CD4-positive, alpha-beta T cell (primary cell): ENCODE results near the gene LRRC26. TPM values are rescaled to one million over a fixed set of nuclear protein-coding genes. Genes with fewer than 3 reads are reported as not detected.

Source experiments
- ATAC-seq: fragments of 200-7000 bp; cut with Tn5 transposase; one replicate; pipeline ENCODE4 v1.10.0; 2022; ENCODE audit warnings: mild to moderate bottlenecking; ENCODE audit not compliant: poor library complexity
- CTCF ChIA-PET: fragments of 350-600 bp; sonication (Branson Sonifier 250); formaldehyde crosslinking; loops from one replicate; lab custom pipeline; 2021; ENCODE audit warnings: antibody characterized with exemption, inconsistent platforms; lab: Charles Lee
- POLR2A ChIA-PET: fragments of 350-600 bp; sonication (Branson Sonifier 250); formaldehyde crosslinking; loops from one replicate; lab custom pipeline; 2021; ENCODE audit warnings: antibody characterized with exemption, inconsistent platforms; lab: Charles Lee
- DNase-seq, 14 experiments: peaks; one replicate each; pipeline ENCODE4 v3.0.0-alpha.2; 2013 to 2020; ENCODE audit warnings: mixed read lengths in 2 of 14
- H3K27ac ChIP-seq, 2 donors: one replicate each; pipeline versions ENCODE4 v1.5.1 to v1.7.0; 2013; ENCODE audit warnings: low read length in 2 of 2, low read depth in 1 of 2, mild to moderate bottlenecking in 1 of 2
- H3K27me3 ChIP-seq, 2 experiments: 1 replicate in 1 of 2; 2 replicates in 1 of 2; pipeline versions ENCODE4 v1.6.1 to v1.7.0; 2013; ENCODE audit warnings: low read length in 2 of 2, control low read depth in 1 of 2, mild to moderate bottlenecking in 1 of 2, moderate library complexity in 1 of 2; ENCODE audit not compliant: insufficient read depth in 2 of 2, control insufficient read depth in 1 of 2
- H3K36me3 ChIP-seq: one replicate; pipeline ENCODE4 v1.6.1; 2013; ENCODE audit warnings: low read length, control low read depth; ENCODE audit not compliant: insufficient read depth
- H3K4me1 ChIP-seq: one replicate; pipeline ENCODE4 v1.6.1; 2013; ENCODE audit warnings: low read length, control low read depth; ENCODE audit not compliant: insufficient read depth
- H3K4me3 ChIP-seq: one replicate; pipeline ENCODE4 v1.5.1; 2013; ENCODE audit warnings: mild to moderate bottlenecking, low read length, moderate library complexity
- H3K9me3 ChIP-seq, 2 experiments: 1 replicate in 1 of 2; 2 replicates in 1 of 2; pipeline versions ENCODE4 v1.6.1 to v1.7.0; 2013; ENCODE audit warnings: low read length in 2 of 2, mild to moderate bottlenecking in 2 of 2, control low read depth in 1 of 2, moderate library complexity in 1 of 2; ENCODE audit not compliant: control insufficient read depth in 1 of 2, insufficient read depth in 1 of 2
- H3K27ac Mint-ChIP-seq: one replicate; pipeline ENCODE4 v1.8.0; 2020; ENCODE audit warnings: mixed read lengths
- H3K27me3 Mint-ChIP-seq: one replicate; pipeline ENCODE4 v1.8.0; 2021; ENCODE audit warnings: mixed read lengths
- H3K36me3 Mint-ChIP-seq: one replicate; pipeline ENCODE4 v1.8.0; 2021; ENCODE audit warnings: low read depth, mixed read lengths
- H3K4me1 Mint-ChIP-seq: one replicate; pipeline ENCODE4 v1.8.0; 2021; ENCODE audit warnings: low read depth, mixed read lengths
- H3K4me3 Mint-ChIP-seq: one replicate; pipeline ENCODE4 v1.8.0; 2020; ENCODE audit warnings: mild to moderate bottlenecking, mixed read lengths
- H3K9me3 Mint-ChIP-seq: one replicate; pipeline ENCODE4 v1.8.0; 2020; ENCODE audit warnings: mixed read lengths
- intact Hi-C, 2 experiments: fragments of 100-400 bp; cut with DNase I in 1 of 2; cut with micrococcal nuclease in 1 of 2; formaldehyde crosslinking; loops; one replicate each; pipeline versions ENCODE4 v1.15.1 to v1.9.0; 2023 to 2025; cut with DNase I, micrococcal nuclease
- total RNA-seq, 174 experiments: library from RNA in 2 of 174; stranded (reverse) in 2 of 174; gene quantifications; one replicate each; pipeline ENCODE4 v1.2.3 and lab custom pipeline; 2021 to 2026
- TF ChIP-seq, protein P1 (sequence below): fragments of 200-600 bp; IDR thresholded peaks from one replicate; pipeline ENCODE4 v1.8.0; 2022; ENCODE audit warnings: antibody characterized with exemption, mild to moderate bottlenecking

Gene LRRC26
- total RNA-seq, 2 experiments from 2014 or later = not detected

DNA sequence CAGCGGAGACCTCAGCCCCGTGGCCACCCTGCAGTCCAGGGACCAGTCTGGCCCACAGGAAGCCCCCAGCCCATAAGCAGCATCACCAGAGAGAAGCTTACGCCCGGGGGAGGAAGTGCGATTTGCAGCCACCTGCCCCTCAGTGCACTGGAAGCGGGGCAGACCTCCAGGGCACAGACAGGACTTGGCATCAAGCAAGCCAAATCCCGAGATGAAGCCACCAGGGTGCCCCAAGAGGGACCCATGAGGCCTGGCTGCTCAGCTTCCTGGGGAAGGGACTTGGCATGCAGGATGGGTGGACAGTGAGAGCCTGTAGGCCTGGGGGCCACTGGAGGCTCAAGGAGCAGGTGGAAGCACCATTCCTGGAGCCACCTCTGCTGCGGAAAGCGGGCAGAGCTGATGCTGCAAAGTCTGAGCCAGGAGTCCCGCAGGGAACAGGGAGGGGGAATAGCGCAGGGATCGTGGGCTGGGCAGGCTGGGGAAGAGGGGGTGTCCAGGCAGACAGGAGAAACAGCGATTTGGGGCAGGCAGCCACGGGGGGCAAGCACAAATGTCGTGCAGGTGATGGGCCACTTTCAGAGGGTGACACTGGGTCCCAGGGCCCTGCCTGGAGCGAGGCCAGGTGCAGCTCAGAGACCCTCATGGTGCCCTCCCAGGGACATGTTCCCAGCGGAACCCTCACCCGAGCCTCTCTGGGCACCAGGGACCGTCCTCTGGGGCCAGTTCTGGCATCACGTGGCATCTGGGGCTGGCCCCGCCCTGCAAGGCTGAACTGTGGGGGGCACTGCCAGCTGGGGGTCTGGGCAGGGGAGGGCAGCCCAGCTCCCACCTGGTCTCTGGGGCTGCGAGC, 3.2 kb downstream of the LRRC26 start:
- POLR2A ChIA-PET = no interaction called here
- peaks cover 0 to 36% of the 10 kb centered on the region in 2 experiments for H3K9me3 ChIP-seq
- H3K4me3 Mint-ChIP-seq = peak overlapping the region; percentile 15
- peaks cover 53% of the 10 kb centered on the region for H3K27me3 Mint-ChIP-seq
- H3K9me3 Mint-ChIP-seq = no peaks in the 10 kb centered on the region
- no peaks in the 10 kb centered on the region for H3K4me1 Mint-ChIP-seq
- no peaks in the 10 kb centered on the region for H3K36me3 ChIP-seq
- peaks cover 59 to 82% of the 10 kb centered on the region in 2 experiments for H3K27me3 ChIP-seq
- no peak overlapping the region for H3K27ac Mint-ChIP-seq
- no peaks in the 10 kb centered on the region for H3K36me3 Mint-ChIP-seq
- H3K4me3 ChIP-seq = no peak overlapping the region
- DNase-seq = no peak
- TF ChIP-seq, protein P1, sequence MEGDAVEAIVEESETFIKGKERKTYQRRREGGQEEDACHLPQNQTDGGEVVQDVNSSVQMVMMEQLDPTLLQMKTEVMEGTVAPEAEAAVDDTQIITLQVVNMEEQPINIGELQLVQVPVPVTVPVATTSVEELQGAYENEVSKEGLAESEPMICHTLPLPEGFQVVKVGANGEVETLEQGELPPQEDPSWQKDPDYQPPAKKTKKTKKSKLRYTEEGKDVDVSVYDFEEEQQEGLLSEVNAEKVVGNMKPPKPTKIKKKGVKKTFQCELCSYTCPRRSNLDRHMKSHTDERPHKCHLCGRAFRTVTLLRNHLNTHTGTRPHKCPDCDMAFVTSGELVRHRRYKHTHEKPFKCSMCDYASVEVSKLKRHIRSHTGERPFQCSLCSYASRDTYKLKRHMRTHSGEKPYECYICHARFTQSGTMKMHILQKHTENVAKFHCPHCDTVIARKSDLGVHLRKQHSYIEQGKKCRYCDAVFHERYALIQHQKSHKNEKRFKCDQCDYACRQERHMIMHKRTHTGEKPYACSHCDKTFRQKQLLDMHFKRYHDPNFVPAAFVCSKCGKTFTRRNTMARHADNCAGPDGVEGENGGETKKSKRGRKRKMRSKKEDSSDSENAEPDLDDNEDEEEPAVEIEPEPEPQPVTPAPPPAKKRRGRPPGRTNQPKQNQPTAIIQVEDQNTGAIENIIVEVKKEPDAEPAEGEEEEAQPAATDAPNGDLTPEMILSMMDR = no peak
- intact Hi-C loops = no loop called here
- CTCF ChIA-PET = no interaction called here
- no peak for ATAC-seq
- peaks cover 13% of the 10 kb centered on the region for H3K4me1 ChIP-seq
- H3K27ac ChIP-seq = no peak overlapping the region

DNA sequence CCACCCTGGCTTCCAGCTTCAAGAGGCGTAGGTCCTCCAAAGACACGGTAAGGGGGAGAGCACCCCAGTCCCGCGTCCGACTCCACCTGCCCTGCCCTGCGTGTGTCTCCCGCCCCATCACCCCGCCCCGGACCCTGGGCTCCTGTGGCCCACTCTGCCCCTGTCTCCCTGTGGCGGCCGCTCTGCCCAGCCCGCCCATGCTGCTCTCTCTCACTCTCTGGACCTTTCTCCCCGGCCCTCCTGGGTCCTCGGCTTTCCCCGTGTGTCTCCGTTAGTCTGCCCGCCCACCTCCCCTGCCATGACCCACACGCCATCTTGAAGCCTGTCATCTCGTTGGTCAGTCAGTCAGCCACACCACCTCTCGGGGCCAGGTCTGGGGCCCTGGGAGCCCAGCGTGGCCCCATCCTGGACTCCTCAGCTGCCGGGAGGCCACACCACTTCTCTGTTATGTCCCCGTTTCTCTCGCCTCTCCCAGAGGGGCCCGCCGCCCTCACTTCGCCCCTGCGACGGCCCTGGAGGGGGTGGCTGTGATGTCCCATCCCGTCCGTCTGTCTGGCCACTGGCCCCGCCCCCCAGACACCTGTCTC, 4.5 kb downstream of the LRRC26 start:
- TF ChIP-seq, protein P1 = no peak
- Histone ChIP-seq H3K4me3 (no peak overlapping the region), H3K36me3 (no peaks in the 10 kb centered on the region), H3K4me1 (peaks cover 13% of the 10 kb centered on the region), H3K9me3 (peaks cover 0 to 31% of the 10 kb centered on the region in 2 experiments), H3K27ac (no peak overlapping the region), H3K27me3 (peaks cover 46 to 73% of the 10 kb centered on the region in 2 experiments)
- ChIA-PET POLR2A (no interaction called here), CTCF (no interaction called here)
- H3K4me1 Mint-ChIP-seq = no peaks in the 10 kb centered on the region
- peaks cover 50% of the 10 kb centered on the region for H3K27me3 Mint-ChIP-seq
- no peaks in the 10 kb centered on the region for H3K36me3 Mint-ChIP-seq
- no peak for ATAC-seq
- no peak overlapping the region for H3K27ac Mint-ChIP-seq
- no peak for DNase-seq
- no peak overlapping the region for H3K4me3 Mint-ChIP-seq
- intact Hi-C loops = no loop called here
- no peaks in the 10 kb centered on the region for H3K9me3 Mint-ChIP-seq

DNA sequence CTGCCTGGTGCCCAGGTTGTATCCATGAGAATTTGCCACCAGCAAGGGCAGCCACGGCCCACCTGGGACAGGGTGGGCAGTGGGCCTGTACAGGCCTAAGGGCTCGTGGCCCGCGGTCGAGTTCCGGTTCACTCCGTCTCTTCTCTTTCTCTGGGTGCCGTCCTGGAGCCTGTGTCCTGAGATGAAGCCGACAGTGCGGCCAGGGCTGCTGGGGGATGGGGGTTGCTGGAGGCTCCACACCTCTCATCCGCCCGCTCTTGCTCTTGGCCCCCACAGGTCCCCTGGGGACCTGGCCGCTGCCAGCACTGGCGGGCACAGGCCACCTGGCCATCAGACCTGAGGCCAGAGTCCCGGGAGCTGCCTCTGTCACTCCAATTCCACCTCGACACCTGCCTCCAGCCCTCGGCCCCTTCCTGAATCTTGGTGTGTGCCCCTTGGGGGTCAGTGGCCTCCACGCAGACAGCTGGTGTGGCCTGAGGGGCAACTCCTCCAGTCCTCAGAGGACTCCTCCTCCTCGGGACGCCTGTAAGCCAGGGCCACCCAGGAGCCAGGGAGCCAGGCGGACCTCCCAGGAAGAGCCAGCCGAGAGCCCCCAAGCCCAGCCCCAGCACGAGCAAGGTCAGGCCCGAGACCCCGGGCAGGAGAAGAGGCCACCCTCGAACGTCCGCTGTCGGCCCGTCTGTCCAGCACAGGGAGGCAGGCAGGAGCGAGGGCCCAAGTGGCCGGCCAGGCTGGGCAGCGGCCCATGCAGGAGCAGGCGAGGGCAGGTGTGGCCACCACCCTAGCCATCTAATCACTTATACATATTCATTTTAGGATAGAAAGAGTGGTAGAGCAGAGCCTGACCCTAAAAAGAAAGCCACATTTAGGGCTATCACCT, 5.2 kb downstream of the LRRC26 start:
- Histone ChIP-seq H3K4me1 (peaks cover 13% of the 10 kb centered on the region), H3K27ac (no peak overlapping the region), H3K27me3 (peaks cover 45 to 73% of the 10 kb centered on the region in 2 experiments), H3K4me3 (no peak overlapping the region), H3K9me3 (peaks cover 0 to 31% of the 10 kb centered on the region in 2 experiments), H3K36me3 (no peaks in the 10 kb centered on the region)
- H3K27ac Mint-ChIP-seq = no peak overlapping the region
- DNase-seq (no peak), ATAC-seq (no peak)
- no peak overlapping the region for H3K4me3 Mint-ChIP-seq
- H3K36me3 Mint-ChIP-seq = no peaks in the 10 kb centered on the region
- ChIA-PET CTCF (no interaction called here), POLR2A (no interaction called here)
- intact Hi-C loops = no loop called here
- H3K9me3 Mint-ChIP-seq = no peaks in the 10 kb centered on the region
- H3K4me1 Mint-ChIP-seq = no peaks in the 10 kb centered on the region
- TF ChIP-seq, protein P1 = no peak
- peaks cover 52% of the 10 kb centered on the region for H3K27me3 Mint-ChIP-seq
